MCF 10A (cell line): Measurements from ENCODE around the gene GAPT. TPM values are rescaled to one million over a fixed set of nuclear protein-coding genes. Genes with fewer than 3 reads are reported as not detected.

ENCODE experiments used
- BruUV-seq: library from RNA; stranded (reverse); fragments of 400-500 nt; replicated peaks from 2 replicates; lab custom pipeline; 2021; lab: Mats Ljungman, UMichigan
- CTCF ChIA-PET: fragments of 300-600 bp; sonication (Branson Sonifier 250); formaldehyde crosslinking; extraction: SDS; loops from one replicate; lab custom pipeline; 2021; ENCODE audit warnings: antibody characterized with exemption, inconsistent platforms; lab: Yijun Ruan, JAX
- POLR2A ChIA-PET: fragments of 300-600, 350-650 bp; sonication (Branson Sonifier 250); formaldehyde crosslinking; extraction: SDS; loops from one replicate; lab custom pipeline; 2020; ENCODE audit warnings: antibody characterized with exemption, inconsistent platforms; lab: Yijun Ruan, JAX
- DNase-seq: peaks from one replicate; pipeline ENCODE4 v3.0.0-alpha.2; 2018; ENCODE audit not compliant: unreplicated experiment
- H3K27ac Mint-ChIP-seq: one replicate; pipeline ENCODE4 v1.8.0; 2022; ENCODE audit warnings: mild to moderate bottlenecking, low read depth, mixed read lengths; ENCODE audit not compliant: unreplicated experiment
- H3K27me3 Mint-ChIP-seq: one replicate; pipeline ENCODE4 v1.8.0; 2022; ENCODE audit warnings: mixed read lengths; ENCODE audit not compliant: insufficient read depth, unreplicated experiment
- H3K36me3 Mint-ChIP-seq: one replicate; pipeline ENCODE4 v1.8.0; 2022; ENCODE audit warnings: mild to moderate bottlenecking, moderate library complexity, mixed read lengths; ENCODE audit not compliant: insufficient read depth, unreplicated experiment
- H3K4me1 Mint-ChIP-seq: one replicate; pipeline ENCODE4 v1.8.0; 2022; ENCODE audit warnings: mixed read lengths; ENCODE audit not compliant: insufficient read depth, unreplicated experiment
- H3K4me3 Mint-ChIP-seq: one replicate; pipeline ENCODE4 v1.8.0; 2022; ENCODE audit warnings: mild to moderate bottlenecking, moderate library complexity, mixed read lengths; ENCODE audit not compliant: unreplicated experiment
- H3K9me3 Mint-ChIP-seq: one replicate; pipeline ENCODE4 v1.8.0; 2022; ENCODE audit warnings: mixed read lengths; ENCODE audit not compliant: unreplicated experiment
- intact Hi-C: fragments of 100-400 bp; cut with micrococcal nuclease; formaldehyde crosslinking; loops from 2 replicates; pipeline ENCODE4 v1.14.1; 2022
- total RNA-seq: library from RNA; stranded (reverse); gene quantifications from 2 replicates; pipeline ENCODE4 v1.2.3, GENCODE V29; 2022
- TF ChIP-seq, protein P1 (sequence below): fragments of 200-600 bp; IDR thresholded peaks from one replicate; pipeline ENCODE4 v1.8.0; 2022; ENCODE audit warnings: antibody characterized with exemption, mild to moderate bottlenecking; ENCODE audit not compliant: unreplicated experiment

GAPT gene
- total RNA-seq, 1 experiment from 2014 or later: not detected

- H3K27me3 Mint-ChIP-seq: no peaks in the 10 kb centered on the region
- no peaks in the 10 kb centered on the region for H3K4me1 Mint-ChIP-seq
- no peak overlapping the region for H3K27ac Mint-ChIP-seq
- no peak for DNase-seq
- H3K4me3 Mint-ChIP-seq: no peak overlapping the region
- TF ChIP-seq, protein P1, sequence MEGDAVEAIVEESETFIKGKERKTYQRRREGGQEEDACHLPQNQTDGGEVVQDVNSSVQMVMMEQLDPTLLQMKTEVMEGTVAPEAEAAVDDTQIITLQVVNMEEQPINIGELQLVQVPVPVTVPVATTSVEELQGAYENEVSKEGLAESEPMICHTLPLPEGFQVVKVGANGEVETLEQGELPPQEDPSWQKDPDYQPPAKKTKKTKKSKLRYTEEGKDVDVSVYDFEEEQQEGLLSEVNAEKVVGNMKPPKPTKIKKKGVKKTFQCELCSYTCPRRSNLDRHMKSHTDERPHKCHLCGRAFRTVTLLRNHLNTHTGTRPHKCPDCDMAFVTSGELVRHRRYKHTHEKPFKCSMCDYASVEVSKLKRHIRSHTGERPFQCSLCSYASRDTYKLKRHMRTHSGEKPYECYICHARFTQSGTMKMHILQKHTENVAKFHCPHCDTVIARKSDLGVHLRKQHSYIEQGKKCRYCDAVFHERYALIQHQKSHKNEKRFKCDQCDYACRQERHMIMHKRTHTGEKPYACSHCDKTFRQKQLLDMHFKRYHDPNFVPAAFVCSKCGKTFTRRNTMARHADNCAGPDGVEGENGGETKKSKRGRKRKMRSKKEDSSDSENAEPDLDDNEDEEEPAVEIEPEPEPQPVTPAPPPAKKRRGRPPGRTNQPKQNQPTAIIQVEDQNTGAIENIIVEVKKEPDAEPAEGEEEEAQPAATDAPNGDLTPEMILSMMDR: peak; percentile 17
- POLR2A ChIA-PET: interaction anchor here (0.6 kb wide), 3 partner anchors 71 to 700 kb away, joined by 3 to 5 read pairs (median 3); no protein-coding TSS in a partner anchor
- intact Hi-C loops: loop anchor here (5.0 kb wide), 1 partner anchor 374 kb away; no protein-coding TSS in a partner anchor
- CTCF ChIA-PET: interaction anchor here (0.5 to 4.2 kb wide), 20 partner anchors 9 to 1067 kb away, joined by 3 to 47 read pairs (median 4); no protein-coding TSS in a partner anchor
- no peaks in the 10 kb centered on the region for H3K36me3 Mint-ChIP-seq
- H3K9me3 Mint-ChIP-seq: no peaks in the 10 kb centered on the region
- BruUV-seq: no TSS peak
Observed at GRCh38 chr5:58477760-58478376, 13.4 kb upstream of the GAPT start.

GRCh38 chr5:58481066-58481676 lies 10.1 kb upstream of the GAPT start:
- POLR2A ChIA-PET: no interaction called here

GRCh38 chr5:58481828-58482227 lies 9.4 kb upstream of the GAPT start:
- intact Hi-C loops: no loop called here
- TF ChIP-seq, protein P1: no peak
- DNase-seq: no peak
- ChIA-PET POLR2A (no interaction called here), CTCF (no interaction called here)
- Mint-ChIP-seq H3K4me1 (no peaks in the 10 kb centered on the region), H3K27me3 (peaks cover 2% of the 10 kb centered on the region), H3K27ac (no peak overlapping the region), H3K9me3 (no peaks in the 10 kb centered on the region), H3K4me3 (no peak overlapping the region), H3K36me3 (no peaks in the 10 kb centered on the region)
- no TSS peak for BruUV-seq

More at GRCh38 chr5:58481066-58481676, 10.1 kb upstream of the GAPT start:
- Mint-ChIP-seq H3K4me3 (no peak overlapping the region), H3K36me3 (no peaks in the 10 kb centered on the region), H3K27me3 (no peaks in the 10 kb centered on the region), H3K27ac (no peak overlapping the region), H3K9me3 (no peaks in the 10 kb centered on the region), H3K4me1 (no peaks in the 10 kb centered on the region)
- TF ChIP-seq, protein P1: no peak
- intact Hi-C loops: no loop called here
- CTCF ChIA-PET: no interaction called here
- no peak for DNase-seq
- BruUV-seq: no TSS peak

GRCh38 chr5:58482536-58482935 lies 8.7 kb upstream of the GAPT start:
- no TSS peak for BruUV-seq

More at GRCh38 chr5:58482536-58482935, 8.7 kb upstream of the GAPT start:
- ChIA-PET CTCF (no interaction called here), POLR2A (no interaction called here)
- no peak for DNase-seq
- H3K4me3 Mint-ChIP-seq: no peak overlapping the region
- H3K27ac Mint-ChIP-seq: no peak overlapping the region
- no peaks in the 10 kb centered on the region for H3K4me1 Mint-ChIP-seq
- TF ChIP-seq, protein P1: no peak
- H3K36me3 Mint-ChIP-seq: no peaks in the 10 kb centered on the region
- H3K9me3 Mint-ChIP-seq: no peaks in the 10 kb centered on the region
- intact Hi-C loops: no loop called here
- peaks cover 9% of the 10 kb centered on the region for H3K27me3 Mint-ChIP-seq
